Muscle of arm (tissue), 12 donors: Measurements from ENCODE around the gene MTIF2. TPM values are rescaled to one million over a fixed set of nuclear protein-coding genes. Genes with fewer than 3 reads are reported as not detected.
"Not testable (repeated sequence)": the region's sequence is repeated elsewhere in the genome, so short reads cannot be mapped to it uniquely, and the experiment has no call there.

Experiments used
- DNase-seq: peaks from one replicate; pipeline ENCODE4 v3.0.0-alpha.2; 2013
- polyA plus RNA-seq, 12 donors: library from polyadenylated mRNA; unstranded; fragments of 120-200 nt; gene quantifications; one replicate each; pipeline ENCODE4 v1.2.1, GENCODE V29; 2013; ENCODE audit not compliant: insufficient read length in 12 of 12

Gene MTIF2
- polyA plus RNA-seq, 12 donors, result 19.6 to 33.7 (median 22.9) TPM; not detected in 1

GRCh38 chr2:55204950-55205349 is 64.1 kb downstream of the MTIF2 start:
- no peak for DNase-seq

- DNase-seq, result no peak
Observed at GRCh38 chr2:55204536-55204935, 64.5 kb downstream of the MTIF2 start.

GRCh38 chr2:55200416-55200815 is 68.6 kb downstream of the MTIF2 start:
- no peak for DNase-seq

GRCh38 chr2:55196526-55196925 is 72.5 kb downstream of the MTIF2 start:
- DNase-seq, result no peak

GRCh38 chr2:55191888-55192287 is 77.1 kb downstream of the MTIF2 start:
- not testable (repeated sequence) for DNase-seq

- DNase-seq, result not testable (repeated sequence)
Observed at GRCh38 chr2:55186837-55187236, 82.2 kb downstream of the MTIF2 start.

Other genes with a start within 250 kb of the MTIF2 start
- gene RTN4, start 218.8 kb downstream of the MTIF2 start, polyA plus RNA-seq, result 100 to 1,000 TPM in 11 of 12 donors, 10 to 100 TPM in 1; 88.1 to 906 (median 714) TPM
- 10 to 100 TPM in 7 of 12 donors, 1 to 10 TPM in 3, not detected in 2; 7.0 to 17.3 (median 13.8) TPM for gene CLHC1, start 36.9 kb downstream of the MTIF2 start, polyA plus RNA-seq
- gene RPS27A, start 36.5 kb downstream of the MTIF2 start, polyA plus RNA-seq, result 1,000 to 10,000 TPM in 11 of 12 donors, not detected in 1; 1,296 to 2,513 (median 2,014) TPM
- 100 to 1,000 TPM in 3 of 12 donors, 10 to 100 TPM in 9; 43.3 to 229 (median 73.6) TPM for gene CCDC88A, start 150.6 kb upstream of the MTIF2 start, polyA plus RNA-seq